GM23338 (cell line): ENCODE results near the gene SLC52A3. TPM values are rescaled to one million over a fixed set of nuclear protein-coding genes. Genes with fewer than 3 reads are reported as not detected.

Source experiments
- ATAC-seq: fragments of 200-7000 bp; cut with Tn5 transposase; 3 replicates; pipeline ENCODE4 v1.9.1; 2020
- DNase-seq: peaks from one replicate; pipeline ENCODE4 v3.0.0-alpha.2; 2015; ENCODE audit warnings: low spot score
- H2AFZ ChIP-seq: fragments of 200-600 bp; sonication (generic); 2 replicates; pipeline ENCODE4 v1.8.0; 2016; ENCODE audit warnings: antibody characterized with exemption, mild to moderate bottlenecking, moderate library complexity
- H3F3A ChIP-seq: fragments of 200-600 bp; sonication (generic); replicated peaks from 2 replicates; pipeline ENCODE4 v1.8.0; 2017; ENCODE audit warnings: antibody characterized with exemption, mixed run types, low read depth
- H3K27ac ChIP-seq: fragments of 200-600 bp; sonication (generic); 2 replicates; pipeline ENCODE4 v1.6.1; 2016; ENCODE audit warnings: low read depth
- H3K27me3 ChIP-seq: fragments of 200-600 bp; sonication (generic); 2 replicates; pipeline ENCODE4 v1.8.0; 2016; ENCODE audit warnings: mild to moderate bottlenecking, mixed run types, moderate library complexity; ENCODE audit not compliant: insufficient read depth
- H3K36me3 ChIP-seq: fragments of 200-600 bp; sonication (generic); 2 replicates; pipeline ENCODE4 v1.8.0; 2016; ENCODE audit warnings: mild to moderate bottlenecking; ENCODE audit not compliant: insufficient read depth
- H3K4me1 ChIP-seq: fragments of 200-600 bp; sonication (generic); 2 replicates; pipeline ENCODE4 v1.8.0; 2016; ENCODE audit warnings: mild to moderate bottlenecking, moderate library complexity; ENCODE audit not compliant: insufficient read depth
- H3K4me2 ChIP-seq: fragments of 200-600 bp; sonication (generic); 2 replicates; pipeline ENCODE4 v1.7.1; 2017; ENCODE audit warnings: mixed run types
- H3K4me3 ChIP-seq: fragments of 200-600 bp; sonication (generic); 2 replicates; pipeline ENCODE4 v1.6.1; 2016; ENCODE audit warnings: mixed run types
- H3K79me2 ChIP-seq: fragments of 200-600 bp; sonication (generic); replicated peaks from 2 replicates; pipeline ENCODE4 v1.8.0; 2017; ENCODE audit warnings: mild to moderate bottlenecking; ENCODE audit not compliant: insufficient read depth
- H3K9me2 ChIP-seq: fragments of 200-600 bp; sonication (generic); 2 replicates; pipeline ENCODE4 v1.8.0; 2017; ENCODE audit not compliant: insufficient read depth
- H4K20me1 ChIP-seq: fragments of 200-600 bp; sonication (generic); replicated peaks from 2 replicates; pipeline ENCODE4 v1.8.0; 2017; ENCODE audit warnings: mild to moderate bottlenecking; ENCODE audit not compliant: insufficient read depth
- H3K27ac Mint-ChIP-seq: 2 replicates; pipeline ENCODE4 v1.8.0; 2020; ENCODE audit warnings: inconsistent platforms, mild to moderate bottlenecking, moderate library complexity, mixed read lengths
- H3K27me3 Mint-ChIP-seq: 3 replicates; pipeline ENCODE4 v1.8.0; 2022; ENCODE audit warnings: low read depth, mild to moderate bottlenecking, moderate library complexity, mixed read lengths, inconsistent platforms; ENCODE audit not compliant: insufficient read depth, poor library complexity
- H3K36me3 Mint-ChIP-seq: 3 replicates; pipeline ENCODE4 v1.8.0; 2021; ENCODE audit warnings: low read depth, mild to moderate bottlenecking, inconsistent platforms, moderate library complexity, mixed read lengths
- H3K4me1 Mint-ChIP-seq: 3 replicates; pipeline ENCODE4 v1.8.0; 2020; ENCODE audit warnings: mild to moderate bottlenecking, inconsistent platforms, mixed read lengths
- H3K4me3 Mint-ChIP-seq: 3 replicates; pipeline ENCODE4 v1.8.0; 2021; ENCODE audit warnings: moderate library complexity, mild to moderate bottlenecking, inconsistent platforms, mixed read lengths
- H3K9me3 Mint-ChIP-seq: 3 replicates; pipeline ENCODE4 v1.8.0; 2020; ENCODE audit warnings: moderate library complexity, mild to moderate bottlenecking, inconsistent platforms, mixed read lengths
- CTCF ChIP-seq, 2 experiments: fragments of 200-600 bp in 1 of 2; sonication (generic) in 1 of 2; conservative IDR thresholded peaks; 2 replicates each; pipeline versions ENCODE4 v1.5.1 to v1.6.1; 2016 to 2017; ENCODE audit warnings: antibody characterized with exemption in 2 of 2, low read depth in 2 of 2, mild to moderate bottlenecking in 2 of 2, moderate library complexity in 1 of 2
- ETS1 ChIP-seq: IDR thresholded peaks from 2 replicates; pipeline ENCODE4 v1.6.1; 2016; ENCODE audit warnings: antibody characterized with exemption
- EZH2 ChIP-seq: fragments of 200-600 bp; sonication (generic); IDR thresholded peaks from one replicate; pipeline ENCODE4 v1.8.0; 2017; ENCODE audit warnings: antibody characterized with exemption, mild to moderate bottlenecking, low read depth; ENCODE audit not compliant: unreplicated experiment
- NANOG ChIP-seq: IDR thresholded peaks from 2 replicates; pipeline ENCODE4 v1.6.1; 2016; ENCODE audit warnings: antibody characterized with exemption, borderline replicate concordance
- POLR2AphosphoS5 ChIP-seq: IDR thresholded peaks from 2 replicates; pipeline ENCODE4 v1.6.1; 2016; ENCODE audit warnings: antibody characterized with exemption, low read depth
- REST ChIP-seq: IDR thresholded peaks from one replicate; pipeline ENCODE4 v1.6.1; 2018; ENCODE audit warnings: antibody characterized with exemption; ENCODE audit not compliant: unreplicated experiment
- STAT1 ChIP-seq: IDR thresholded peaks from one replicate; pipeline ENCODE4 v1.6.1; 2016; ENCODE audit warnings: antibody characterized with exemption; ENCODE audit not compliant: unreplicated experiment
- ZNF114 ChIP-seq: fragments of 250-450 bp; sonication (Bioruptor Pico); IDR thresholded peaks from 2 replicates; pipeline ENCODE4 v1.5.0; 2020; ENCODE audit warnings: mild to moderate bottlenecking, moderate library complexity
- polyA plus RNA-seq: library from polyadenylated mRNA; unstranded; fragments of >200 nt; fragmentation: Nextera tagmentation; extraction: Ambion mirVana; gene quantifications from 2 replicates; pipeline ENCODE4 v1.2.1, GENCODE V29; 2016
- total RNA-seq: library from RNA; depleted of rRNA; stranded (reverse); fragments of >200 nt; shearing (Covaris generic); gene quantifications from 2 replicates; pipeline ENCODE4 v1.2.3, GENCODE V29; 2014

SLC52A3 gene
- total and polyA plus RNA-seq, 2 experiments from 2014 or later: 2.3 to 4.5 TPM

- TF ChIP-seq CTCF (conservative IDR thresholded peaks at IDR 0.05; ENCODE audit: low read depth in 2 of 2) (no peak), ZNF114 (no peak), NANOG (no peak)
These were observed 1.4 kb downstream of the SLC52A3 start (continued) for GRCh38 chr20:766906-767305.

- H3K9me2 ChIP-seq: no peaks in the 10 kb centered on the region
- H3K4me2 ChIP-seq: no peak overlapping the region
- Mint-ChIP-seq H3K9me3 (no peaks in the 10 kb centered on the region), H3K36me3 (no peaks in the 10 kb centered on the region), H3K4me3 (no peak overlapping the region), H3K4me1 (no peaks in the 10 kb centered on the region), H3K27me3 (peaks cover 19% of the 10 kb centered on the region), H3K27ac (no peak overlapping the region)
- DNase-seq (no peak), ATAC-seq (no peak)
- no peaks in the 10 kb centered on the region for H3K79me2 ChIP-seq
- H3K4me3 ChIP-seq: no peak overlapping the region
- no peak overlapping the region for H2AFZ ChIP-seq
- H3K27ac ChIP-seq: no peak overlapping the region
- peaks cover 8% of the 10 kb centered on the region for H3K27me3 ChIP-seq
- H3F3A ChIP-seq: no peaks in the 10 kb centered on the region
- no peaks in the 10 kb centered on the region for H4K20me1 ChIP-seq
- no peaks in the 10 kb centered on the region for H3K36me3 ChIP-seq
- H3K4me1 ChIP-seq: 0 out of 2 replicates have a peak, but pooled peaks cover 3% of the 10 kb centered on the region
- no peak for TF ChIP-seq ETS1
- TF ChIP-seq STAT1: no peak
- TF ChIP-seq POLR2AphosphoS5: no peak
These were observed 4.0 kb downstream of the SLC52A3 start for GRCh38 chr20:764255-764654.

- peak overlapping the region; percentile 67; the same call in 1 of the 2 replicates for H3K4me2 ChIP-seq
- no peaks in the 10 kb centered on the region for H3K79me2 ChIP-seq
- no peak overlapping the region for H3K27ac Mint-ChIP-seq
- no peak overlapping the region for H3K4me3 Mint-ChIP-seq
- peak overlapping the region; percentile 49; the same call in 1 of the 2 replicates for H3K4me3 ChIP-seq
- H3K36me3 Mint-ChIP-seq: no peaks in the 10 kb centered on the region
- DNase-seq: no peak
- H3F3A ChIP-seq: no peaks in the 10 kb centered on the region
- no peak overlapping the region for H3K27ac ChIP-seq
- peak overlapping the region; percentile 91; the same call in 1 of the 2 replicates for H2AFZ ChIP-seq
- ATAC-seq: peak; percentile 20
- no peaks in the 10 kb centered on the region for H4K20me1 ChIP-seq
- no peaks in the 10 kb centered on the region for H3K9me3 Mint-ChIP-seq
- peaks cover 20% of the 10 kb centered on the region for H3K27me3 Mint-ChIP-seq
- no peaks in the 10 kb centered on the region for H3K4me1 ChIP-seq
- H3K36me3 ChIP-seq: no peaks in the 10 kb centered on the region
- H3K9me2 ChIP-seq: no peaks in the 10 kb centered on the region
- no peaks in the 10 kb centered on the region for H3K4me1 Mint-ChIP-seq
- H3K27me3 ChIP-seq: peaks cover 8% of the 10 kb centered on the region
- no peak for TF ChIP-seq ETS1
- no peak for TF ChIP-seq CTCF (conservative IDR thresholded peaks at IDR 0.05; ENCODE audit: low read depth in 2 of 2)
- no peak for TF ChIP-seq ZNF114
- no peak for TF ChIP-seq EZH2
- no peak for TF ChIP-seq REST
- TF ChIP-seq NANOG: no peak
These were observed 6.6 kb downstream of the SLC52A3 start for GRCh38 chr20:761418-762381.
